22Rv1 (cell line): ENCODE measurements around the gene MEF2D.

Source experiments
- CTCF ChIP-seq: fragments of 450-650 bp; IDR thresholded peaks from 2 replicates; pipeline ENCODE4 v1.5.1; 2017; ENCODE audit warnings: mild to moderate bottlenecking
- ZFX ChIP-seq: fragments of 450-650 bp; IDR thresholded peaks from 2 replicates; pipeline ENCODE4 v1.6.1; 2017; ENCODE audit warnings: antibody characterized with exemption, borderline replicate concordance

GRCh38 chr1:156502894-156503697 lies 2.5 kb upstream of the MEF2D start:
- TF ChIP-seq CTCF (no peak), ZFX (no peak)
